Endothelial cell of umbilical vein (primary cell): ENCODE results near the gene MAML2. TPM values are rescaled to one million over a fixed set of nuclear protein-coding genes. Genes with fewer than 3 reads are reported as not detected.

Experiments
- BruUV-seq: library from RNA; stranded (reverse); fragments of 400-500 nt; replicated peaks from 2 replicates; lab custom pipeline; 2021; lab: Mats Ljungman, UMichigan
- CTCF ChIA-PET: fragments of 300-600, 350-600 bp; sonication (Branson Sonifier 250); formaldehyde crosslinking; loops from one replicate; lab custom pipeline; 2021; ENCODE audit warnings: antibody characterized with exemption, inconsistent platforms; lab: Charles Lee
- POLR2A ChIA-PET: fragments of 300-600, 350-600 bp; sonication (Branson Sonifier 250); formaldehyde crosslinking; loops from one replicate; lab custom pipeline; 2021; ENCODE audit warnings: antibody characterized with exemption, inconsistent platforms; lab: Charles Lee
- DNase-seq: peaks from one replicate; pipeline ENCODE4 v3.0.0-alpha.2; 2011; ENCODE audit warnings: low read depth, low spot score
- FAIRE-seq: peaks from 2 replicates; lab custom pipeline; 2011; peaks lifted over from hg19 to GRCh38; lab: Jason Lieb, UNC
- H2AFZ ChIP-seq: 2 replicates; pipeline ENCODE4 v1.6.0; 2012; ENCODE audit warnings: low read depth, low read length, control low read depth, inconsistent platforms
- H3K27ac ChIP-seq: 2 replicates; pipeline ENCODE4 v1.5.1; 2011; ENCODE audit warnings: low read depth, mild to moderate bottlenecking, control low read depth, low read length, moderate library complexity; ENCODE audit not compliant: insufficient read depth
- H3K27me3 ChIP-seq, 2 experiments: 2 replicates each; pipeline versions ENCODE4 v1.6.0 to v1.6.1; 2011; ENCODE audit warnings: low read length in 2 of 2, mixed read lengths in 1 of 2; ENCODE audit not compliant: control insufficient read depth in 2 of 2, insufficient read depth in 2 of 2
- H3K36me3 ChIP-seq, 2 experiments: 2 replicates in 1 of 2; 3 replicates in 1 of 2; pipeline ENCODE4 v1.5.1; 2011; ENCODE audit warnings: low read length in 2 of 2, mild to moderate bottlenecking in 1 of 2, moderate library complexity in 1 of 2; ENCODE audit not compliant: control insufficient read depth in 2 of 2, insufficient read depth in 2 of 2; ENCODE audit errors: extremely low read depth in 1 of 2
- H3K4me1 ChIP-seq: 3 replicates; pipeline ENCODE4 v1.5.1; 2011; ENCODE audit warnings: mild to moderate bottlenecking, low read length; ENCODE audit not compliant: control insufficient read depth, insufficient read depth; ENCODE audit errors: extremely low read depth
- H3K4me2 ChIP-seq: 2 replicates; pipeline ENCODE4 v1.6.1; 2011; ENCODE audit warnings: low read length, control low read depth, mixed read lengths; ENCODE audit not compliant: insufficient read depth
- H3K4me3 ChIP-seq, 3 experiments: fragments of 200-600 bp in 1 of 3; sonication (generic), shearing (Covaris generic) in 1 of 3; replicated peaks in 1 of 3; 2 replicates each; pipeline ENCODE4 v1.5.1; 2011 to 2016; ENCODE audit warnings: control low read depth in 3 of 3, low read length in 3 of 3, mild to moderate bottlenecking in 2 of 3, inconsistent platforms in 1 of 3, low read depth in 1 of 3, moderate library complexity in 1 of 3; ENCODE audit not compliant: insufficient read depth in 1 of 3
- H3K79me2 ChIP-seq: 2 replicates; pipeline ENCODE4 v1.6.0; 2012; ENCODE audit warnings: low read length, inconsistent platforms; ENCODE audit not compliant: control insufficient read depth, insufficient read depth
- H3K9ac ChIP-seq: replicated peaks from 2 replicates; pipeline ENCODE3; 2011; ENCODE audit warnings: low read length, control low read depth; ENCODE audit not compliant: insufficient read depth; ENCODE audit errors: extremely low read depth
- H3K9me1 ChIP-seq: replicated peaks from 3 replicates; pipeline ENCODE4 v1.6.0; 2011; ENCODE audit warnings: mild to moderate bottlenecking, low read length; ENCODE audit not compliant: control insufficient read depth, insufficient read depth; ENCODE audit errors: extremely low read depth
- H3K9me3 ChIP-seq: replicated peaks from 2 replicates; pipeline ENCODE4 v1.5.1; 2012; ENCODE audit warnings: low read length, inconsistent platforms; ENCODE audit not compliant: control insufficient read depth, insufficient read depth
- H4K20me1 ChIP-seq: replicated peaks from 2 replicates; pipeline ENCODE3; 2011; ENCODE audit warnings: mild to moderate bottlenecking, low read length; ENCODE audit not compliant: control insufficient read depth, insufficient read depth; ENCODE audit errors: extremely low read depth
- EZH2 ChIP-seq: IDR thresholded peaks from 2 replicates; pipeline ENCODE4 v1.6.1; 2012; ENCODE audit warnings: borderline replicate concordance, low read depth, mild to moderate bottlenecking, moderate library complexity, low read length, inconsistent platforms; ENCODE audit not compliant: severe bottlenecking
- FOS ChIP-seq: IDR thresholded peaks from 2 replicates; pipeline ENCODE4 v1.6.1; 2011; ENCODE audit warnings: mild to moderate bottlenecking, low read length, moderate library complexity, borderline replicate concordance; ENCODE audit not compliant: insufficient read depth
- MAX ChIP-seq: IDR thresholded peaks from 2 replicates; pipeline ENCODE4 v1.6.1; 2011; ENCODE audit not compliant: insufficient read depth, insufficient read length
- POLR2A ChIP-seq: IDR thresholded peaks from 2 replicates; pipeline ENCODE4 v1.6.1; 2012; ENCODE audit warnings: low read depth, mild to moderate bottlenecking, control low read depth, low read length
- POLR2AphosphoS5 ChIP-seq: IDR thresholded peaks from 2 replicates; pipeline ENCODE4 v1.6.1; 2012; ENCODE audit warnings: low read depth, mild to moderate bottlenecking, control low read depth, low read length, moderate library complexity; ENCODE audit not compliant: insufficient read depth
- dilution Hi-C: fragments of 300-500 bp; cut with MboI; formaldehyde crosslinking; loops from one replicate; pipeline ENCODE4 v1.15.0; 2019; ENCODE audit warnings: low sequenced_read_pairs; ENCODE audit not compliant: extremely low pct_ligation_motif_present
- intact Hi-C: fragments of 100-400 bp; cut with micrococcal nuclease; formaldehyde crosslinking; loops from one replicate; pipeline ENCODE4 v1.10.0; 2022
- polyA plus RNA-seq, 4 experiments: library from polyadenylated mRNA; depleted of rRNA in 3 of 4; stranded (reverse) in 3 of 4; unstranded in 1 of 4; fragments of >200 nt; gene quantifications; 2 replicates each; pipeline versions ENCODE4 v1.2.1 to v1.2.3, GENCODE V29; 2011 to 2012; ENCODE audit warnings: missing spikeins in 1 of 4
- total RNA-seq: library from RNA; stranded (reverse); gene quantifications from 2 replicates; pipeline ENCODE4 v1.2.3, GENCODE V29; 2021
- TF ChIP-seq, protein P1 (sequence below), 2 donors: IDR thresholded peaks; 1 replicate in 1 of 2; 2 replicates in 1 of 2; pipeline ENCODE4 v1.5.1; 2011; ENCODE audit warnings: low read length in 2 of 2, mild to moderate bottlenecking in 2 of 2, moderate library complexity in 2 of 2, control low read depth in 1 of 2, inconsistent platforms in 1 of 2, low read depth in 1 of 2; ENCODE audit not compliant: insufficient read depth in 1 of 2; ENCODE audit errors: extremely low read depth in 1 of 2

Gene MAML2
- total and polyA plus RNA-seq, 2 donors (not counting 3 experiments of a cell fraction or from before 2014, with no cell fraction given) = 12.4 to 16.8 TPM

DNA sequence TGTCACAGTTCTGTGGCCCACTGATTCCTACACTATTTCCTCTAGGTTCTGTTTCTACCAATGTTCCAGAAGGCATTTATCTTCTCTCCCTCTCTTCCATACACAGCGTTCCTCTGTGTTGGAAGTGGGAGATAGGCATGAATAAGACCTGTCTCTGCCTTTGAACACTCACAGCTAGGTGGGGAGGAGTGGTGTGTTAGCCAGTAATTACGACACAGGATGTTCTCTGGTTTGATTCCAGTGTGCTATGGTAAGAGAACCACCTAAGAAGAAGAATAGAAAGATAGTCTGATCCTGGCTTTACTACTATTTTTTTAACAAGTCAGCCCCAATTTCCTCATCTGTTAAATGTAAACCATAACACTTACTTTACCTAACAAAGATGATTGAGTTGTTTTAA, 218.8 kb downstream of the MAML2 start:
- no peak overlapping the region for H3K4me3 ChIP-seq
- H3K79me2 ChIP-seq = no peaks in the 10 kb centered on the region
- no TSS peak for BruUV-seq
- H3K9ac ChIP-seq = no peak overlapping the region
- H2AFZ ChIP-seq = no peak overlapping the region
- H3K9me3 ChIP-seq = no peaks in the 10 kb centered on the region
- FAIRE-seq = no peak
- peaks cover 4% of the 10 kb centered on the region for H3K4me1 ChIP-seq
- TF ChIP-seq POLR2AphosphoS5 (no peak), POLR2A (no peak), EZH2 (no peak)
- TF ChIP-seq, protein P1, sequence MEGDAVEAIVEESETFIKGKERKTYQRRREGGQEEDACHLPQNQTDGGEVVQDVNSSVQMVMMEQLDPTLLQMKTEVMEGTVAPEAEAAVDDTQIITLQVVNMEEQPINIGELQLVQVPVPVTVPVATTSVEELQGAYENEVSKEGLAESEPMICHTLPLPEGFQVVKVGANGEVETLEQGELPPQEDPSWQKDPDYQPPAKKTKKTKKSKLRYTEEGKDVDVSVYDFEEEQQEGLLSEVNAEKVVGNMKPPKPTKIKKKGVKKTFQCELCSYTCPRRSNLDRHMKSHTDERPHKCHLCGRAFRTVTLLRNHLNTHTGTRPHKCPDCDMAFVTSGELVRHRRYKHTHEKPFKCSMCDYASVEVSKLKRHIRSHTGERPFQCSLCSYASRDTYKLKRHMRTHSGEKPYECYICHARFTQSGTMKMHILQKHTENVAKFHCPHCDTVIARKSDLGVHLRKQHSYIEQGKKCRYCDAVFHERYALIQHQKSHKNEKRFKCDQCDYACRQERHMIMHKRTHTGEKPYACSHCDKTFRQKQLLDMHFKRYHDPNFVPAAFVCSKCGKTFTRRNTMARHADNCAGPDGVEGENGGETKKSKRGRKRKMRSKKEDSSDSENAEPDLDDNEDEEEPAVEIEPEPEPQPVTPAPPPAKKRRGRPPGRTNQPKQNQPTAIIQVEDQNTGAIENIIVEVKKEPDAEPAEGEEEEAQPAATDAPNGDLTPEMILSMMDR (IDR thresholded peaks at IDR 0.05; ENCODE audit: extremely low read depth in 1 of 2, insufficient read depth in 1 of 2, low read depth in 1 of 2, low read length in 2 of 2) = no peak
- H3K36me3 ChIP-seq = no peaks in the 10 kb centered on the region
- DNase-seq = no peak
- POLR2A ChIA-PET = no interaction called here
- H4K20me1 ChIP-seq = no peaks in the 10 kb centered on the region
- no peaks in the 10 kb centered on the region for H3K27me3 ChIP-seq
- no peaks in the 10 kb centered on the region for H3K9me1 ChIP-seq
- dilution Hi-C loops = no loop called here
- no peak overlapping the region for H3K27ac ChIP-seq
- intact Hi-C loops = no loop called here
- H3K4me2 ChIP-seq = no peak overlapping the region
- CTCF ChIA-PET = interaction anchor here (1.5 to 2.2 kb wide), 2 partner anchors 8 to 31 kb away, joined by 3 to 6 read pairs; no protein-coding TSS in a partner anchor

GRCh38 chr11:96123301-96123700, 219.7 kb downstream of the MAML2 start:
- Histone ChIP-seq H3K9me1 (no peaks in the 10 kb centered on the region), H3K9ac (no peak overlapping the region), H3K36me3 (no peaks in the 10 kb centered on the region), H4K20me1 (no peaks in the 10 kb centered on the region), H3K27ac (no peak overlapping the region), H3K4me3 (no peak overlapping the region), H3K27me3 (no peaks in the 10 kb centered on the region), H3K4me2 (no peak overlapping the region), H3K4me1 (peaks cover 4% of the 10 kb centered on the region), H3K9me3 (no peaks in the 10 kb centered on the region), H2AFZ (no peak overlapping the region), H3K79me2 (no peaks in the 10 kb centered on the region)
- ChIA-PET CTCF (interaction anchor here (0.6 to 2.2 kb wide), 2 partner anchors 7 to 54 kb away, joined by 3 to 6 read pairs; no protein-coding TSS in a partner anchor), POLR2A (no interaction called here)
- intact Hi-C loops = no loop called here
- TF ChIP-seq MAX = no peak
- TF ChIP-seq, protein P1 (IDR thresholded peaks at IDR 0.05; ENCODE audit: extremely low read depth in 1 of 2, insufficient read depth in 1 of 2, low read depth in 1 of 2, low read length in 2 of 2) = no peak
- no peak for TF ChIP-seq FOS
- TF ChIP-seq POLR2A = no peak
- FAIRE-seq (no peak), DNase-seq (no peak)
- dilution Hi-C loops = no loop called here
- BruUV-seq = no TSS peak
